HG02885 (cell line): ENCODE measurements around the gene TESK2.
"Not testable (repeated sequence)": the region's sequence is repeated elsewhere in the genome, so short reads cannot be mapped to it uniquely, and the experiment has no call there.

ENCODE experiments used
- ATAC-seq: cut with Tn5 transposase; IDR thresholded peaks from one replicate; pipeline ENCODE4 v1.9.1; 2021; ENCODE audit warnings: mild to moderate bottlenecking; ENCODE audit not compliant: unreplicated experiment, poor library complexity

TESK2 gene

GRCh38 chr1:45490626-45491486 is at the start of gene TESK2:
TESK2 (minus strand) TSS chr1:45491163; CDS start chr1:45457785, 33,378 bp downstream.
- ATAC-seq = peak; percentile 87

- ATAC-seq = no peak
Measured at GRCh38 chr1:45536886-45537285, 45.9 kb upstream of the TESK2 start.

- ATAC-seq = no peak
Measured at GRCh38 chr1:45535988-45536766, 45.2 kb upstream of the TESK2 start.

- no peak for ATAC-seq
Measured at GRCh38 chr1:45531873-45532272, 40.9 kb upstream of the TESK2 start.

- ATAC-seq = no peak
Measured at GRCh38 chr1:45530632-45531135, 39.7 kb upstream of the TESK2 start.

GRCh38 chr1:45526135-45526644 is 35.2 kb upstream of the TESK2 start:
- ATAC-seq = no peak

GRCh38 chr1:45523975-45524374 is 33.0 kb upstream of the TESK2 start:
- ATAC-seq = not testable (repeated sequence)

- not testable (repeated sequence) for ATAC-seq
Measured at GRCh38 chr1:45523516-45523915, 32.6 kb upstream of the TESK2 start.

GRCh38 chr1:45522324-45523104 is 31.6 kb upstream of the TESK2 start:
- no peak for ATAC-seq

- ATAC-seq = peak; percentile 84
Measured at GRCh38 chr1:45521413-45522323, 30.7 kb upstream of the TESK2 start, which contains the start of gene PRDX1. PRDX1 (minus strand) TSS chr1:45521884; CDS start chr1:45519043, 2,841 bp downstream.

GRCh38 chr1:45519774-45520173 is 28.8 kb upstream of the TESK2 start:
- not testable (repeated sequence) for ATAC-seq

GRCh38 chr1:45518910-45519309 is 27.9 kb upstream of the TESK2 start:
- ATAC-seq = no peak

- not testable (repeated sequence) for ATAC-seq
Measured at GRCh38 chr1:45518366-45518765, 27.4 kb upstream of the TESK2 start.

GRCh38 chr1:45516465-45516864 is 25.5 kb upstream of the TESK2 start:
- no peak for ATAC-seq

- ATAC-seq = no peak
Measured at GRCh38 chr1:45516036-45516435, 25.1 kb upstream of the TESK2 start.

- ATAC-seq = not testable (repeated sequence)
Measured at GRCh38 chr1:45513532-45514260, 22.7 kb upstream of the TESK2 start.

GRCh38 chr1:45512641-45513054 is 21.7 kb upstream of the TESK2 start:
- no peak for ATAC-seq

- no peak for ATAC-seq
Measured at GRCh38 chr1:45510972-45511527, 20.1 kb upstream of the TESK2 start.
